HPDE6-E6E7 (cell line): ENCODE measurements around the gene SHMT2.

ENCODE experiments used
- DNase-seq: peaks from one replicate; pipeline ENCODE4 v3.0.0; 2011; ENCODE audit warnings: missing footprints; ENCODE audit errors: extremely low spot score

The SHMT2 gene

GRCh38 chr12:57196956-57197355 is 32.6 kb upstream of the SHMT2 start:
- DNase-seq = no peak

DNA sequence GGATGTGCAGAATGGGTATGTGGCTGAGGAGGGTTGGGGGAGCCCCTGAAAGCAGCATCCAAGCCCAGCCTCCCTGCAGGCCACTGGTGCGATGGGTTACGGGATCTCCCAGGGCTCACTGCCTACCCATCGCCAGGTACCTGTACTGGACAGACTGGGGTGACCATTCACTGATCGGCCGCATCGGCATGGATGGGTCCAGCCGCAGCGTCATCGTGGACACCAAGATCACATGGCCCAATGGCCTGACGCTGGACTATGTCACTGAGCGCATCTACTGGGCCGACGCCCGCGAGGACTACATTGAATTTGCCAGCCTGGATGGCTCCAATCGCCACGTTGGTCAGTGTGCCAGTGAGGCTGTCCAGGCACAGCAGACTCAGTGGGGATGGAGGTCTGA is 31.2 kb upstream of the SHMT2 start:
- no peak for DNase-seq

DNA sequence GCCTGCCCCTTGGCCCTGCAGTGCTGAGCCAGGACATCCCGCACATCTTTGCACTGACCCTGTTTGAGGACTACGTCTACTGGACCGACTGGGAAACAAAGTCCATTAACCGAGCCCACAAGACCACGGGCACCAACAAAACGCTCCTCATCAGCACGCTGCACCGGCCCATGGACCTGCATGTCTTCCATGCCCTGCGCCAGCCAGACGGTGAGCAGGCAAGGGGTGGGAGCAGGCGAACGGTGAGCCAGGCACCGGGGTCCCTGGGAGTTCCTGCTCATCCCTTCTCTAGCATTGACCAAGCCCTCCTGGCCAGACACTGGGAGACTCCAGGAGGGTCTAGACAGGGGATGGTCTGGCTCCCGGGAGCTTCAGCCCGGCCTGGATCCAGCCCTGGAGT is 30.3 kb upstream of the SHMT2 start:
- DNase-seq = no peak

- DNase-seq = no peak
Measured at GRCh38 chr12:57200497-57200896, 29.0 kb upstream of the SHMT2 start.

GRCh38 chr12:57201219-57201618 is 28.3 kb upstream of the SHMT2 start:
- DNase-seq = no peak

GRCh38 chr12:57201631-57202030 is 27.9 kb upstream of the SHMT2 start:
- no peak for DNase-seq

DNA sequence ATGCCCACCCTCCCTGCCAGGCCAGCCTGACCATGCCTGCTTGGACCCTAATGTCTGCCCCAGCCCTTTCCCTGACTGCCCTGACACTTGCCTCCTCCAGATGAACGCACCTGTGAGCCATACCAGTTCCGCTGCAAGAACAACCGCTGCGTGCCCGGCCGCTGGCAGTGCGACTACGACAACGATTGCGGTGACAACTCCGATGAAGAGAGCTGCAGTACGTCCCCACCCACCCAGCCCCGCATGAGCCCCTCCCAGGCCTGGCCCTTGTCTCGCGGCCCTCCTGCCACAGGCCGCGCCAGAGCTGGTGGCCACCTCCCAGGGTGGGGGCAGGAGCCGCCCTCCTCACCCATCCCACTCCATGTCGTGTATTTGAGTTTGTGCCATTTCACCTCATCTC is 27.2 kb upstream of the SHMT2 start:
- DNase-seq = no peak

DNA sequence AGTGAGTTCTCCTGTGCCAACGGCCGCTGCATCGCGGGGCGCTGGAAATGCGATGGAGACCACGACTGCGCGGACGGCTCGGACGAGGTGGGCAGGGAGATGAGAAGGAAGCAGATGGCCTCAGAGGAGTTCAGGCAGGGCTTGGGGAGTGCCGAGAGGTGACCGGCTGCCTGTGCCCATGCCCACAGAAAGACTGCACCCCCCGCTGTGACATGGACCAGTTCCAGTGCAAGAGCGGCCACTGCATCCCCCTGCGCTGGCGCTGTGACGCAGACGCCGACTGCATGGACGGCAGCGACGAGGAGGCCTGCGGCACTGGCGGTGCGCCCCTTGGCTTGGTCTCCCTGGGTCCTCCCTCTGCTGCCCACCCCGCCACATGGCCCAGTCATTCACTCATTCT is 26.3 kb upstream of the SHMT2 start:
- DNase-seq = no peak

- DNase-seq = no peak
Measured at GRCh38 chr12:57203791-57204190, 25.7 kb upstream of the SHMT2 start.

DNA sequence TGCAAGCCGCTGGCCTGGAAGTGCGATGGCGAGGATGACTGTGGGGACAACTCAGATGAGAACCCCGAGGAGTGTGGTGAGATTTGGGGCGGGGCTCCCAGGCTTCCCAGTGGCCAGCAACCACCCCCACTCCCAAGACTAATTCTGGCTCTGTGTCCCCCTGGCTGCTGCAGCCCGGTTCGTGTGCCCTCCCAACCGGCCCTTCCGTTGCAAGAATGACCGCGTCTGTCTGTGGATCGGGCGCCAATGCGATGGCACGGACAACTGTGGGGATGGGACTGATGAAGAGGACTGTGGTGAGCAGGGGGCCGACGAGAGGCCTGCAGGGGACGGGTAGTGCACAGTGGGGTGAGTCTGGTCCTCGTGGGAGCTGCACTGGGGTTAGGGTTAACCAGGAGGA is 25.1 kb upstream of the SHMT2 start:
- DNase-seq = no peak

DNA sequence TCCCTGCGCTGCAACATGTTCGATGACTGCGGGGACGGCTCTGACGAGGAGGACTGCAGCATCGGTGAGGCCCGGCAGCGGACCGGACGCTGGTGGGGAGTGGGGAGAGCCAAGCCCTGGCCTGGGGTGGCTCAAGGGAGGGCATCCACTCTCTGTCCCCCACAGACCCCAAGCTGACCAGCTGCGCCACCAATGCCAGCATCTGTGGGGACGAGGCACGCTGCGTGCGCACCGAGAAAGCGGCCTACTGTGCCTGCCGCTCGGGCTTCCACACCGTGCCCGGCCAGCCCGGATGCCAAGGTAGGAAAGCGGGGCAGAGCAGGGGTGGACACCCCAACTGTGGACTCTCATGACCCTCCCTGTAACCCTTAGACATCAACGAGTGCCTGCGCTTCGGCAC is 24.3 kb upstream of the SHMT2 start:
- DNase-seq = no peak

GRCh38 chr12:57205931-57206330 is 23.6 kb upstream of the SHMT2 start:
- DNase-seq = no peak

DNA sequence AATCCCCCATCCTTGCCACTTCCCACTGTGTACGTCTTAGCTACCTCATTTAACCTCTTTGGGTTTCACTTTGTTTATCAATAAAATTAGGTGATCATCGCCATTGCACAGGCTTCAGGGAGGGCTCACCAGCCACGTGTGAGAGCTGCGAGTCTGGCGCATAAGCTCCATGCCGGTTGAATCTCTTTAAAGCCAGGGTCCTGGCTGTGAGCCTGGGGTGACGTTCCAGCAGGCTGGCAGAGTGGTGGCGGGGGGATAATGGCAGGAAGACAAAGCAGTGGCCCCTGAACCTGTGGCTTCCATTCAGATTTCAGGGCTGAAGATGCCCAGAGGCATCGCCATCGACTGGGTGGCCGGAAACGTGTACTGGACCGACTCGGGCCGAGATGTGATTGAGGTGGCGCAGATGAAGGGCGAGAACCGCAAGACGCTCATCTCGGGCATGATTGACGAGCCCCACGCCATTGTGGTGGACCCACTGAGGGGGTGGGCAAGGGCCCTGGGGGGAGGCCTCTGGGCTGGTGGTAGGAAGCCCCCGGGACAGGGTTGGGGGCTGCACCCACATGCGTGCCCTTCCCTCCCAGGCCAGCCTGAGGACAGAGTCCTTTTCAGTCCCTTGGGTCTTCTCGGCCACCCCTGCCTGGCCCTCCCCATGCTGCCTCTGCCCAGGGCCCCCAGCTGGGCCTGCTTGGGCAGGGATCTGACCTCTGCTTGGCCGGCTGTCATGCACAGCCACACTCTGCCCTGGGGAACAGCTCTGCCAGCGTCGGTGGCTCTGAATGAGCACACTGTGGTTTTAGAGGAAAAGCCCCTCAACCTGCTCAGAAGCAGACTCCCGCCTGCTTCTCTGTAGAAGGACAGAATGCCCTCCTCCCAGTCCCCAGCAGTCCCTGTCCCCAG is 21.5 kb upstream of the SHMT2 start:
- no peak for DNase-seq

- no peak for DNase-seq
Measured at GRCh38 chr12:57208631-57209282, 20.8 kb upstream of the SHMT2 start.

DNA sequence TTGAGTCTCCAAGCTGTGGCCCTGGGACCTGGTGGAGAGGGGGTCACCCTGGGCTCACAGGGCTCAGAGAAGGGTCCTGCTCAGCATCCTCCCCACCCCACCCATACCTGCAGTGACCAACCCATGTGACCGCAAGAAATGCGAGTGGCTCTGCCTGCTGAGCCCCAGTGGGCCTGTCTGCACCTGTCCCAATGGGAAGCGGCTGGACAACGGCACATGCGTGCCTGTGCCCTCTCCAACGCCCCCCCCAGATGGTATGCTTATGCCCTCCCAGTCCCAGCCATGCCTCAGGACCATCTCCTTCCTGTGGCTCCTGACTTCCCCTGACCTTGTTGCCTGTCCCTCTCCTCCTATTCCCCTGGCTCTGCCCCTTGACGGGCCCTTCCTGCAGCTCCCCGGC is 19.6 kb upstream of the SHMT2 start:
- no peak for DNase-seq

DNA sequence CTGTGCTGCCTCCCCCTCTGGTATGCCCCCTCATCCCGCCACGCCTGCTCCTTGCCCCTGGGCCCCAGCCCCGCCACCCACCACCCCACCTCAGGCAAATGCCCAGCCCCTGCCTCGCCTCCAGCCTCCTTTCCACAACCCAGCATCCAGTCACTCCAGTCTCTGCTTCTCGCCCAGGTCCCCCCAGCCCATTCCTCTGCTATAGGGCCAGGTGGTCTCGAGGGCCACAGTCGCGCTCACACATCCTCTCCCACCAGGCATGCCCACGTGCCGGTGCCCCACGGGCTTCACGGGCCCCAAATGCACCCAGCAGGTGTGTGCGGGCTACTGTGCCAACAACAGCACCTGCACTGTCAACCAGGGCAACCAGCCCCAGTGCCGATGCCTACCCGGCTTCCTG is 19.1 kb upstream of the SHMT2 start:
- DNase-seq = no peak

DNA sequence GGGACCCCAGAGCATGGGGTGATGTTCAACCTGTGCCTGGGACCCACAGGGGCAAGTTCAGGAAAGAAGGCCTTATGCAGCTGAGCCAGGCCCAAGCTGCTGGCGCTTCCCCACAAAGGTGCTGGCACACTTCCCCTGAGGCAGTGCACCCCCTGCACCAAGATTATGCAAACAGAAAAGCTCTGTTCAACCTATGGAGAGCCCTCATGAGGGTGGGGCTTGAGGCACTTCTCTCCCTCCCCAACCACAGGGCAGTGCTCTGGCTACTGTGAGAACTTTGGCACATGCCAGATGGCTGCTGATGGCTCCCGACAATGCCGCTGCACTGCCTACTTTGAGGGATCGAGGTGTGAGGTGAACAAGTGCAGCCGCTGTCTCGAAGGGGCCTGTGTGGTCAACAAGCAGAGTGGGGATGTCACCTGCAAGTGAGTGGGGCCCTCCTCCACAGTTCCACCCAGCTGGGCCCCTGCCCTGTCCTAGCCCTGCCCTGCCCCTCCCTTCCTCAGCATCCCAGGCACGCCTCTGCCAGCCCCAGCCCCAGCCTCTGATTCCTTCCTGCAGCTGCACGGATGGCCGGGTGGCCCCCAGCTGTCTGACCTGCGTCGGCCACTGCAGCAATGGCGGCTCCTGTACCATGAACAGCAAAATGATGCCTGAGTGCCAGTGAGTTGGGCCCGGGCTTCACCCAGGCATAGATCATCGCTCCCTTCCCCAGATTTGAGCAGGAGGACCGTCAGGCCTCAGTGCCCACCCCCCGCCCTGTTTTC is 18.4 kb upstream of the SHMT2 start:
- no peak for DNase-seq

GRCh38 chr12:57211791-57212700 is 17.5 kb upstream of the SHMT2 start:
- no peak for DNase-seq

GRCh38 chr12:57212701-57213057 is 16.8 kb upstream of the SHMT2 start:
- no peak for DNase-seq

GRCh38 chr12:57213058-57213715 is 16.3 kb upstream of the SHMT2 start:
- peak; percentile 89 for DNase-seq

- DNase-seq = no peak
Measured at GRCh38 chr12:57213763-57214397, 15.6 kb upstream of the SHMT2 start.
